Activated naive CD8-positive, alpha-beta T cell treated with anti-CD3 and anti-CD28 coated beads for 36 hours (primary cell): ENCODE measurements around the gene CHRNA1. TPM values are rescaled to one million over a fixed set of nuclear protein-coding genes. Genes with fewer than 3 reads are reported as not detected.
A peak's percentile ranks its signal among the peaks of the same experiment; 100 is the strongest.

ENCODE experiments used
- DNase-seq: peaks from one replicate; pipeline ENCODE4 v3.0.0; 2021
- H3K27ac Mint-ChIP-seq: one replicate; pipeline ENCODE4 v1.8.0; 2022; ENCODE audit warnings: mild to moderate bottlenecking, moderate library complexity, mixed read lengths
- H3K27me3 Mint-ChIP-seq: one replicate; pipeline ENCODE4 v1.8.0; 2022; ENCODE audit warnings: mild to moderate bottlenecking, mixed read lengths
- H3K36me3 Mint-ChIP-seq: one replicate; pipeline ENCODE4 v1.8.0; 2021; ENCODE audit warnings: mild to moderate bottlenecking, mixed read lengths
- H3K4me1 Mint-ChIP-seq: one replicate; pipeline ENCODE4 v1.8.0; 2021; ENCODE audit warnings: mixed read lengths
- H3K4me3 Mint-ChIP-seq: one replicate; pipeline ENCODE4 v1.8.0; 2022; ENCODE audit warnings: mild to moderate bottlenecking, moderate library complexity, mixed read lengths
- H3K9me3 Mint-ChIP-seq: one replicate; pipeline ENCODE4 v1.8.0; 2022; ENCODE audit warnings: mixed read lengths
- total RNA-seq, 2 experiments: library from RNA; stranded (reverse); gene quantifications; one replicate each; pipeline ENCODE4 v1.2.3, GENCODE V29; 2021

The CHRNA1 gene
- not detected for total RNA-seq

- Mint-ChIP-seq H3K9me3 (no peaks in the 10 kb centered on the region), H3K27me3 (peaks cover 3% of the 10 kb centered on the region), H3K4me1 (peaks cover 17% of the 10 kb centered on the region), H3K36me3 (no peaks in the 10 kb centered on the region), H3K4me3 (no peak within 1 kb of the TSS), H3K27ac (no peak within 1 kb of the TSS)
- no peak for DNase-seq
Measured at GRCh38 chr2:174764280-174765255, at the start of gene CHRNA1. Gene CHRNA1 (minus strand): TSS chr2:174764472. CDS start chr2:174764394, 78 bp downstream.

DNA sequence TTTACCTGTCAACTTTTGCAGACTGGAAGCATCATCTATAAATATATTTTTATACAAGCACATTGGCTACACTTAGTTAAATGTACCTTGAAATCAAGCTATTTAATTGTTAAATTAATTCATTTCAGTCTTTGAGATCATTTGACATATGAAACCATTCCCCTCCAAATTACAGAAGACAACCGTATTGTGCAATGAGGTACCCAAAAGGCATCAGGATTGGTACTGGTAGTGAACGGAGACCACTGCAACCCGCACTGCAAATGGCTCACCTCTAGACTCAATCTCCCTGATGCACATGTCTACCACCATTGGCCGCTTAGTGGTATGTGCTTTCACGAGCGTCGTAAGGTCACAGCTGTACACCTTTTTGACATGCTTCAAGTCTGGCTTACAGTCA, 47.8 kb upstream of the CHRNA1 start:
- peaks cover 9% of the 10 kb centered on the region for H3K4me1 Mint-ChIP-seq
- no peaks in the 10 kb centered on the region for H3K36me3 Mint-ChIP-seq
- H3K27ac Mint-ChIP-seq: no peak overlapping the region
- no peak for DNase-seq
- no peaks in the 10 kb centered on the region for H3K27me3 Mint-ChIP-seq
- H3K9me3 Mint-ChIP-seq: no peaks in the 10 kb centered on the region
- H3K4me3 Mint-ChIP-seq: no peak overlapping the region

GRCh38 chr2:174807931-174808330, 43.7 kb upstream of the CHRNA1 start:
- no peak overlapping the region for H3K4me3 Mint-ChIP-seq
- no peaks in the 10 kb centered on the region for H3K27me3 Mint-ChIP-seq
- peaks cover 9% of the 10 kb centered on the region for H3K4me1 Mint-ChIP-seq
- H3K9me3 Mint-ChIP-seq: no peaks in the 10 kb centered on the region
- H3K36me3 Mint-ChIP-seq: no peaks in the 10 kb centered on the region
- no peak for DNase-seq
- H3K27ac Mint-ChIP-seq: no peak overlapping the region

DNA sequence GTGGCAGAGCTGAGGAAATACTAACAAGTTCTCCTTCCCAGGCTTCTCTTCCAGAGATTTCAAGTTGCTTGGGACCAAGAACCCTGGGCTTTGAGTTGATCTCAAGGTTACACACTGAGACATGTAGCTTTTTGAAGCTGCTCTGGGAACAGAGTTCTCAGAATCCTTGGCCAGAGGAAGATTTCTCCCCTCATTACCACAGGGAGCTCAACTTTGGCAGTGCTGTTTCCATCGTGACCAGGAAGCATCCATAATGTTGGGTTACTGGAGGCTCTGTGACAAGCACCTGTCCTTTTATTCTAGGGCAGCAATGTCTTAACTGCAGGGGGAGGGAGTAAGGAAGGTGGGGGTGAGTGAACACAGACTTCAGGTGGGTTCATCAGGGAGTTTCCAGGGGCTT, 41.5 kb upstream of the CHRNA1 start:
- Mint-ChIP-seq H3K9me3 (no peaks in the 10 kb centered on the region), H3K4me1 (peaks cover 9% of the 10 kb centered on the region), H3K27ac (no peak overlapping the region), H3K4me3 (no peak overlapping the region), H3K36me3 (no peaks in the 10 kb centered on the region), H3K27me3 (no peaks in the 10 kb centered on the region)
- DNase-seq: no peak

DNA sequence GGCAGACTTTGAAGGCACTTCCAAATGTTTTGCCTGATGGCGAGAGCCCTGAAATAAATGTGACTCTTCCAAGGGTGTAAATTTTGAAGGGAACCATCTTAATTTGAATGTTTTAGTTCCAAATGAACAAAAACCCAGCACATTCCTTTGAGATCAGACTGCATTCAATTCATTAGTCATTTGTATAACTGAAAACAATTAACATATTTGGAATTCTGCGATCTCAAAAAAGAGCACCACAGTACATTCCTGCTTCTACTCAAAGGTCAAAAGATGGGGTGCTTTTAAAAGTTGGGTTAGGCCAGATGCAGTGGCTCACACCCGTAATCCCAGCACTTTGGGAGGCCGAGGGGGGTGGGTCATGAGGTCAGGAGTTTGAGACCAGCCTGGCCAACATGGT, 38.2 kb upstream of the CHRNA1 start:
- Mint-ChIP-seq H3K36me3 (no peaks in the 10 kb centered on the region), H3K4me1 (peaks cover 2% of the 10 kb centered on the region), H3K9me3 (no peaks in the 10 kb centered on the region), H3K27ac (no peak overlapping the region), H3K4me3 (no peak overlapping the region), H3K27me3 (no peaks in the 10 kb centered on the region)
- no peak for DNase-seq

DNA sequence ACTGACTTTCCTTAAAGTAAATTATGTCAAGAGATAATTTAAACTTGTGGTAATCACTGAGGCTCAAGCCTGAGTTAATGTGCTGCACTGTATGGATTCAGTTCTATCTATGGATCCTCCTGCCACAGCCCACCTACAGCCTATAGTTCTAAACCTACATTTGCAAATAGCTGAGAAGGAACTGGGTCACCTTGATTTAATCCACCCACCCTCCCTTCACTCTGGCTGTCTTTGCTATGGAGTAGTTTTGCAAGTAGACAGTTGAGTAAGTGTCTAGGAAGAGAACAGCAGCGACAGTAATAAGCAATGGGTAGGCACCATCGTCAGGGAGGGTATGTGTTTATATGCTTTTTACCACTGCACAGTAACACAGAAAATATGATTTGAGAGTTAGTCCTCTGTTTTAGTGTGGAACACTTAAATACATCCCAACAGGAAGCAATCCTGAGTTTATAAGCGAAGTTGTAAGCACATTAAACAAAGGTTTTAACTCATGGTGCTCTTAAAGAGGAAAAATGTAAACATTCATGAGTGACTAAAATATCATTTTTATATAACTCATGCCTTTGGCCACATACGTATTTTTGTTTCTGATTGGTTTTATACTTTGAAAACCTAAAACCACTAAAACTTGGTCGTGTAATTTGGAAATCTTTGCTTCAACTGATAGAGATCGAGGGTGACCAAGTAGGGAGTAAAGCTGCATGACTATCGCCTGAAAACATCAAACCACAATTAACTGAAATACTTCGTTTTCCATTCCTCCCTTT, 36.3 kb upstream of the CHRNA1 start:
- DNase-seq: no peak
- H3K4me3 Mint-ChIP-seq: no peak overlapping the region

DNA sequence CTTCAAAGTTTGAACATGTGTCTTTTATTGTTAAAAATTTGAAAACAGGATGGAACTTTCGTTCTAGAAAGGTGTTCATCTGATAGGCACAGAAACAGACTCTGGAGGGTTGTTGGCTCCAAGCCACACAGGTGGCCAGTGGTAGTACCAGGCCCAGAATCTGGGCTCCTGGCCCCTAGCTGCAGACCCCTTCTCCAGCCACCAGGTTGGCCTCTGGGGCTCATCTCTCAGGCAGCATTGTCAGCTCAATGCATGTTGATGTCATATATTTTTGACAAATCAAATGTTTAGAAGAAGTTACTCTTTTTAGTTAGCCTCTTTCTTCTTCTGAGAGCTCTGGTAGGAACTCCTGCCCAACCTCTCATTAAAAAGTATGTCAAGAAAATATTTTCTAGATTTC, 34.5 kb upstream of the CHRNA1 start:
- peaks cover 26% of the 10 kb centered on the region for H3K4me1 Mint-ChIP-seq

More for the DNA sequence above, 36.3 kb upstream of the CHRNA1 start:
- H3K27ac Mint-ChIP-seq: no peak overlapping the region
- H3K36me3 Mint-ChIP-seq: no peaks in the 10 kb centered on the region
- no peaks in the 10 kb centered on the region for H3K9me3 Mint-ChIP-seq
- H3K27me3 Mint-ChIP-seq: no peaks in the 10 kb centered on the region
- peaks cover 14% of the 10 kb centered on the region for H3K4me1 Mint-ChIP-seq

GRCh38 chr2:174797781-174798276, 33.6 kb upstream of the CHRNA1 start:
- Mint-ChIP-seq H3K4me3 (no peak overlapping the region), H3K4me1 (peaks cover 26% of the 10 kb centered on the region), H3K9me3 (no peaks in the 10 kb centered on the region), H3K36me3 (no peaks in the 10 kb centered on the region), H3K27me3 (no peaks in the 10 kb centered on the region), H3K27ac (no peak overlapping the region)
- DNase-seq: no peak

More for the DNA sequence above, 34.5 kb upstream of the CHRNA1 start:
- H3K36me3 Mint-ChIP-seq: no peaks in the 10 kb centered on the region
- DNase-seq: no peak
- no peak overlapping the region for H3K4me3 Mint-ChIP-seq
- no peak overlapping the region for H3K27ac Mint-ChIP-seq
- H3K27me3 Mint-ChIP-seq: no peaks in the 10 kb centered on the region
- no peaks in the 10 kb centered on the region for H3K9me3 Mint-ChIP-seq

- no peaks in the 10 kb centered on the region for H3K9me3 Mint-ChIP-seq
- H3K27ac Mint-ChIP-seq: peak overlapping the region; percentile 85
- no peak for DNase-seq
- peaks cover 30% of the 10 kb centered on the region for H3K4me1 Mint-ChIP-seq
- H3K36me3 Mint-ChIP-seq: no peaks in the 10 kb centered on the region
- no peak overlapping the region for H3K4me3 Mint-ChIP-seq
- H3K27me3 Mint-ChIP-seq: no peaks in the 10 kb centered on the region
Measured at GRCh38 chr2:174796319-174796771, 32.1 kb upstream of the CHRNA1 start.

- Mint-ChIP-seq H3K4me3 (no peak overlapping the region), H3K4me1 (peaks cover 30% of the 10 kb centered on the region), H3K36me3 (no peaks in the 10 kb centered on the region), H3K9me3 (no peaks in the 10 kb centered on the region), H3K27ac (peak overlapping the region; percentile 85), H3K27me3 (no peaks in the 10 kb centered on the region)
- DNase-seq: no peak
Measured at GRCh38 chr2:174794851-174795374, 30.6 kb upstream of the CHRNA1 start.

DNA sequence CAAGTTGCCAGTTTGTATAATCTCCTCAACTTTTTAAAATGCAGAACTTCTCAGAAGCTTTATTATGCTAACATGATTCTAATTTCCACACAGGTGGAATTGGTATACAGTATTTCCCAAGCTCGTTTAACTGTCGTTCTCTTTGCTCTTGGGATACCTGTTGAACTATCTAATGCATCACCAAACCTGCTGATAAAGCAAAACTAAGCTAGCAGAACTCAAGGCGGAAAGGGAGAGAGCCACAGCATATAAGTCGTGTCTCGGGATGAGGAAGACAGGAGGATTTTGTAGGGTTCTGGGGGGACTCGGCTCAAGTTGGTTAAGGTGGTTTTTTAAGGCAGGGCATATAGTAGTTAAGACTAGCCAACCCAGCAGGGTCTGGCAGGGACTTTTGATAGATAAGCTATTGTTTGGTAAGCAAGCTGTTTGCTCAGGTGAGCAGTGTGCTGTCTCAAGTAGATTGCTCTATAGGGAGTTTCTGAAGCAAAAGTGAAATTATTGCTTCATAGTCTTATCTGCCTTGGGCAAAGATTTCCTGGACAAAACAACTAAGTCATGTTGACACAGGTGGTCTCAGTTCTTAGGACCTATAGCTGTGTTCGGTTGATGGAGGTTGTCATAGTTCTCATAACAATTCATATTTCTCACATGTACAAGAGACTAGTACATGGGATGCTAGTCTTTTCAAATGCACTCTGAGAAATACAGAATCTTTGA, 28.2 kb upstream of the CHRNA1 start:
- H3K4me3 Mint-ChIP-seq: no peak overlapping the region
- H3K9me3 Mint-ChIP-seq: no peaks in the 10 kb centered on the region
- DNase-seq: no peak
- H3K36me3 Mint-ChIP-seq: no peaks in the 10 kb centered on the region
- no peak overlapping the region for H3K27ac Mint-ChIP-seq
- H3K27me3 Mint-ChIP-seq: no peaks in the 10 kb centered on the region
- peaks cover 44% of the 10 kb centered on the region for H3K4me1 Mint-ChIP-seq

DNA sequence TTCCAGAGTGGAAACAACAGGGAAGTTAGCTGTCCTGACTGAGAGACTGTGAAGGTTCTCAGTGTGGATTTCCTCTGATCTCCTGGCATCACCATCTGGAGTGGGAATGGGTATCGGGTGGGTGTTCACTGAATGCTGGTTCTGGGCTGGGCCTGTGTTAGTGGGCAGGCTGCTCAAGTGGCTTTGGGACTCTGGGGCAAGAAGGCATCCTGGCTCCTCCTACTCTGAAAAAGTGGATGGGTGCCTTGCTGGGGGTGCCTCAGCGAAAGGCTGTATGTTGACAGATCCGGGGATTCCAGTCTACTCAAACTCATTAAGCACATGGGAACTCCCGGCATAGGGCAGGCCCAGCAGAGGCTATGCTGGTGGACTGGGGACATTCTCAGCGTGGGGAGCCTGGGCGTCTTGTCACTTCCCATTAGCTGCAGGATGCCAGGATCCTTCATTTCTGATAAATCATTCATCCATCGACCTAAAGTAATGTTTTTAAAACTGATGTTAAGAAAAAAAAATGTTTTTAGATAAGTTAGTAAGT, 27.5 kb upstream of the CHRNA1 start:
- Mint-ChIP-seq H3K9me3 (no peaks in the 10 kb centered on the region), H3K36me3 (no peaks in the 10 kb centered on the region), H3K27me3 (no peaks in the 10 kb centered on the region), H3K27ac (no peak overlapping the region), H3K4me3 (no peak overlapping the region), H3K4me1 (peaks cover 48% of the 10 kb centered on the region)
- no peak for DNase-seq

DNA sequence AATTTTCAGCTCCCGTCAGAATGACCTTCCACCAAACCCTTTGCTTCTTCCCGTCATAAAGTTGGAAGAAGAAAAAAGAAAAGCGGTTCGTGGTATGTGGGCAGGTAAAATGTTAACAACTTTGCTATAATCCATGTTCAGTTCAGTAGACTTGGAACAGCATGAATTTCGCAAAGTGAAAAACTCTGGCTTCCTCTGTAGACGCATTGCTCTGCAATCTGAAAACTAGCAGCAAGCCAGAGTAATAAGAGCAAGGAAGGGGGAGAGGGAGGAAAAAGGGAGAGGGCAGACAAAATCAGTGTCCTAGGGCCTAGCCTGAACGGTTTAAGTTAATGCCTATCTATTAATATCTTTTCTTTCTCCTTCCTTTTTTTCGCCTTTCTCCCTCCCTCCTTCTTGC, 26.7 kb upstream of the CHRNA1 start:
- H3K27ac Mint-ChIP-seq: no peak overlapping the region
- DNase-seq: no peak
- no peaks in the 10 kb centered on the region for H3K36me3 Mint-ChIP-seq
- H3K27me3 Mint-ChIP-seq: no peaks in the 10 kb centered on the region
- peaks cover 41% of the 10 kb centered on the region for H3K4me1 Mint-ChIP-seq
- H3K9me3 Mint-ChIP-seq: no peaks in the 10 kb centered on the region
- H3K4me3 Mint-ChIP-seq: no peak overlapping the region

DNA sequence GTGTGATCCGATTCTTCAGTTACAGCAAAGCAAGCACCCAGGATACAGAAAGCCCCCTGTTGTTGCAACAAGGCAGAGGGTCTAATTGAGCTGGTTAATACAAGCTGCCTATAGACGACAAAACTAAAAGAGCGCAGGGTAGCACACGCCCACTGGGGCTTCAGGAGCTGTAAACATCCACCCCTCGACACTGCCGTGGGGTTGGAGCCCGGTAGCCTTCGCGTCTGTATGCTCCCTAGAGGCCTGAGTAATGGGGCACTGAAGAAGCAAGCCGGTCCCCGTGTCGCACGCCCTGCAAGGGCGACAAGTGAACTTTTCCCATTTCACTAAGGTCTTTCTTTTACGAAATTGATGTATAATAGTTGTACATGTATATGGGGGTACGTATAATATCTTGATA, 24.7 kb upstream of the CHRNA1 start:
- no peaks in the 10 kb centered on the region for H3K27me3 Mint-ChIP-seq
- no peaks in the 10 kb centered on the region for H3K36me3 Mint-ChIP-seq
- peaks cover 25% of the 10 kb centered on the region for H3K4me1 Mint-ChIP-seq
- peak overlapping the region; percentile 96 for H3K27ac Mint-ChIP-seq
- H3K4me3 Mint-ChIP-seq: no peak overlapping the region
- DNase-seq: no peak
- H3K9me3 Mint-ChIP-seq: no peaks in the 10 kb centered on the region
